VCaP (cell line): ENCODE data around the gene DTD1.

Source experiments
- H3K27ac ChIP-seq: fragments of 450-650 bp; 2 replicates; pipeline ENCODE4 v1.5.1; 2017
- TF ChIP-seq, protein P1 (sequence below): fragments of 450-650 bp; conservative IDR thresholded peaks from 2 replicates; pipeline ENCODE4 v1.5.1; 2017; ENCODE audit warnings: mild to moderate bottlenecking, moderate library complexity

Gene DTD1

GRCh38 chr20:18614244-18614643, 26.4 kb downstream of the DTD1 start:
- TF ChIP-seq, protein P1, sequence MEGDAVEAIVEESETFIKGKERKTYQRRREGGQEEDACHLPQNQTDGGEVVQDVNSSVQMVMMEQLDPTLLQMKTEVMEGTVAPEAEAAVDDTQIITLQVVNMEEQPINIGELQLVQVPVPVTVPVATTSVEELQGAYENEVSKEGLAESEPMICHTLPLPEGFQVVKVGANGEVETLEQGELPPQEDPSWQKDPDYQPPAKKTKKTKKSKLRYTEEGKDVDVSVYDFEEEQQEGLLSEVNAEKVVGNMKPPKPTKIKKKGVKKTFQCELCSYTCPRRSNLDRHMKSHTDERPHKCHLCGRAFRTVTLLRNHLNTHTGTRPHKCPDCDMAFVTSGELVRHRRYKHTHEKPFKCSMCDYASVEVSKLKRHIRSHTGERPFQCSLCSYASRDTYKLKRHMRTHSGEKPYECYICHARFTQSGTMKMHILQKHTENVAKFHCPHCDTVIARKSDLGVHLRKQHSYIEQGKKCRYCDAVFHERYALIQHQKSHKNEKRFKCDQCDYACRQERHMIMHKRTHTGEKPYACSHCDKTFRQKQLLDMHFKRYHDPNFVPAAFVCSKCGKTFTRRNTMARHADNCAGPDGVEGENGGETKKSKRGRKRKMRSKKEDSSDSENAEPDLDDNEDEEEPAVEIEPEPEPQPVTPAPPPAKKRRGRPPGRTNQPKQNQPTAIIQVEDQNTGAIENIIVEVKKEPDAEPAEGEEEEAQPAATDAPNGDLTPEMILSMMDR: no peak
- no peak overlapping the region for H3K27ac ChIP-seq

DNA sequence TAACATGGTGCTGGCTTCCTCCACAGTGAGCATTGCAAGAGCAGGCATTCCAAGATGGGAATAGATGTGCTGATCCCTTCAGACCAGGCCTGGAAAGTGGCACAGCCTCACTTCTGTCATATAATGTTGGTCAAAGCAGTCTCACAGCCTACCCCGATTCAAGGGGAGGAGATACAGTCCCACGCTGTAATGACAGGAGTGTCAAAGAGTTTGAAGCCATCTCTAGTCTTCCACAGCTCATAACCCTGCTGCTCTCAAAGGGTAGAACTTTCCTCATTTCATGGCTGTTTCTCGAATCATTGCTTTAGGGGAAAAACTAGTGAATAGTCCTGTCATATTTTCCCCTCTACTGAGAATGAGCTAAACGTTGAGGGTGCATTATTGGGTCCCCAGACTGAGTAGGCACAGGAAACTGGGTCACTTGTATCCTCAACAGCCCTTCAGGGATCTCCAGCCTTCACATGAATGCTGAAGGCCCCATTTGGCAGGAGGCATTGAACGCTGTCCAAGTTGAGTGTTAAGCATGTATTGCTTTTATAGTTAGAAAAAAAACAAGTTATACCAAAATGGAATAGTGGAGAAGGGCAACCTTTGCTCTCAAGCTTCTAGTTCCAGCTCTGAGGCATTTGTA, 27.3 kb downstream of the DTD1 start:
- peak overlapping the region; percentile 8; the same call in 1 of the 2 replicates for H3K27ac ChIP-seq
- TF ChIP-seq, protein P1: no peak

GRCh38 chr20:18621004-18621403, 33.1 kb downstream of the DTD1 start:
- TF ChIP-seq, protein P1: no peak
- H3K27ac ChIP-seq: no peak overlapping the region

- TF ChIP-seq, protein P1: no peak
- H3K27ac ChIP-seq: no peak overlapping the region
Measured at GRCh38 chr20:18623156-18623910, 35.5 kb downstream of the DTD1 start.

DNA sequence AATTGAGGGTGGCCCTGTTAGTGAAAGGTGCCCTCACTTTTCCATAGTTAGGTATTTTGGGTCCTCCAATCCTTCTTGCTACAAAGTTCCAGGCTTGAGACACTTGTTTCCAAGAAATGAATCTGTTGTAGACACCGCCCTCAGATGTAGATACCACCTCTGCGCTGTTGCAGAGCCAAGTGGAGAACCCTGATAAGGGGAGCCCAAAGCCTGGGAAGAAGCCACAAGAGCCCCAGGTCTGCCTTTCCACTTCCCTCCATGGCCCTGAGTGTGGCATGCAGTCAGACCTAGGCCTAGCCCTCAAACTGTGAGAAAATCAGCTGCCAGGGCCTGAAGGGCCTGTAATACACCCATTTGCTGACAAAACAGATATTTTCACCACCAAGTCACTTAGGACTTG, 37.1 kb downstream of the DTD1 start:
- no peak overlapping the region for H3K27ac ChIP-seq
- TF ChIP-seq, protein P1: no peak

DNA sequence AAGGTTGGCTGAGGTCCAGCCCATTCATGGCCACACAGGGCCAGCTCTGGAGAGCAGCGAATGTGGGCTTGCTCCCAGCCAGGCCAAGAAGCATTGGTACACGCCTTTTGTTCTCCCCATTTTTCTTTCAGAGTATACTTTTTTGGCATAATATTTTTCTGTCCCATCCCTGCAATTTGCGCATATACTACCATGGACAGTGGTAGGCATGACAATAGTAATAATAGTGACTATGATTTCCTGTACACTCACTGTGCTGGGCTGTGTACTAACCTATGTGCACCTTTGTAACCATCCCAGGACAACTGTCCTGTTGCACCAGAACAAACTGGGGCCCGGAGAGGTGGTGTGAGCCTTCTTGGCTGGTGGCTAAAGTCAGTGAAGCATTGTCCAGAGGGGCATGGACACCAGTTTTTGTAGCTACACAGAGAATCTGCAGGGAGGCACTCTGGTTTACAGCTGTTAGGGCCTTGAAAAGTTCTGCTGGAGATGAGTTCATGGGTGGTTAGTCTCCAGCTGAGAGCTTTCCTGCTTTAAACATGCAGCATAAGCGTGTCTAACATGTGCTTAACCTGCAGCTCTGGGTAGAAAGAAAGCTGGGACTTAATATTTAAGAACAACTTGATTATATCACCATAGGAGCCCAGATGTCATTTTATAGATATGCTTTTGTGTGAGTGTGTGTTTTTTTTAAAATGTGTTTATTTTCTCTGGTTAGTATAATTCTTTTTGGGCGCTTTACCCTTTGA, 38.2 kb downstream of the DTD1 start:
- no peak overlapping the region for H3K27ac ChIP-seq
- TF ChIP-seq, protein P1: no peak

DNA sequence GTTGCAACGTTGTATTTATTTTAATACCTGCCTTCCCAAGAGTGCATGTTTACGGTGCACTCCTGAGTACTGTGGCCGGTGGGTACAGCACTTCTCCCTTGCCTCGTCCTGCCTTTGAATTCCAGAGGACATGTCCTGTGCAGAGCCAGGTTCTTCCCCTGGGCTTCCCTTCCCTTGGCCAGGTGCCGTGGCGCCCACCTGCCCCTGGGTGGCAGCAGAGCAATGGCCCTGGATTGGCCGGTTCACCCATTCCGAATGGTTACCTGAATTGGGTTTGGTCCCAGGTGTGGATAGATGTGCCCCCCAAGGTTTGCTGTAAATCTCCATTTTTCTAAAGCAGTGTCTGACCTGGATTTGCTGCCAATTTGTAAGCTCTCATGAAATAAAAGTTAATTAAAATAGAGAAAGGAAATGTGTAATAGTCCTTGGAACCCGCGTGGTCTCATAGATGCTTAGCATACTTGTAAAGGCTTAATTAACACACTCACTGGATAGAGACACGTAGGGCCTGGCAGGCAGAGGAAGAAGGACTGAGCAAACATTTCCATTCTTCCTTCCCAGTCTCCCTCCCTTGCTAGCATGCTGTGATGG, 40.6 kb downstream of the DTD1 start:
- TF ChIP-seq, protein P1: peak; percentile 98
- no peak overlapping the region for H3K27ac ChIP-seq
